HEK293 (cell line): ENCODE measurements around the gene LRRK1.

Experiments
- CTCF ChIA-PET: fragments of 350-600 bp; formaldehyde crosslinking; extraction: SDS; loops from one replicate; lab custom pipeline; 2021; ENCODE audit warnings: antibody characterized with exemption; lab: Yijun Ruan, JAX
- POLR2A ChIA-PET: fragments of 300-600 bp; formaldehyde crosslinking; extraction: SDS; loops from one replicate; lab custom pipeline; 2020; ENCODE audit warnings: antibody characterized with exemption, inconsistent platforms; lab: Yijun Ruan, JAX
- H3K27ac ChIP-seq: fragments of 200-500 bp; sonication (Bioruptor generic); 2 replicates; pipeline ENCODE4 v1.5.1; 2014; ENCODE audit warnings: low read depth, low read length, control low read depth, inconsistent platforms; ENCODE audit errors: extremely low read depth
- H3K36me3 ChIP-seq, 2 experiments: fragments of 200-500 bp in 1 of 2; sonication (Bioruptor generic) in 1 of 2; 1 replicate in 1 of 2; 2 replicates in 1 of 2; pipeline ENCODE4 v1.5.1; 2014 to 2017; ENCODE audit warnings: inconsistent platforms in 2 of 2, low read length in 2 of 2; ENCODE audit not compliant: control insufficient read depth in 2 of 2, insufficient read depth in 1 of 2
- H3K4me1 ChIP-seq: fragments of 200-500 bp; sonication (Bioruptor generic); 2 replicates; pipeline ENCODE4 v1.5.1; 2014; ENCODE audit warnings: mild to moderate bottlenecking, low read length, inconsistent platforms; ENCODE audit not compliant: control insufficient read depth, insufficient read depth
- H3K4me3 ChIP-seq: 2 replicates; pipeline ENCODE4 v1.5.1; 2011; ENCODE audit warnings: low read depth, mild to moderate bottlenecking, control low read depth, low read length, moderate library complexity
- H3K9me3 ChIP-seq: fragments of 200-500 bp; sonication (Bioruptor generic); 2 replicates; pipeline ENCODE4 v1.5.1; 2014; ENCODE audit warnings: low read depth, low read length, inconsistent platforms; ENCODE audit not compliant: control insufficient read depth, insufficient read depth
- BCL6B ChIP-seq: fragments of 450-650 bp; formaldehyde crosslinking; IDR thresholded peaks from 2 replicates; pipeline ENCODE4 v1.5.1; 2017; ENCODE audit warnings: missing biosample characterization, missing genetic modification characterization
- GFI1B ChIP-seq: fragments of 450-650 bp; formaldehyde crosslinking; IDR thresholded peaks from 2 replicates; pipeline ENCODE4 v1.5.1; 2016; ENCODE audit warnings: missing biosample characterization, missing genetic modification characterization
- GLI4 ChIP-seq: fragments of 450-650 bp; formaldehyde crosslinking; IDR thresholded peaks from 2 replicates; pipeline ENCODE4 v1.5.1; 2016; ENCODE audit warnings: missing biosample characterization, missing genetic modification characterization
- KLF10 ChIP-seq: fragments of 450-650 bp; IDR thresholded peaks from 2 replicates; pipeline ENCODE4 v1.5.1; 2018; ENCODE audit warnings: missing biosample characterization, mild to moderate bottlenecking, missing genetic modification characterization
- PRDM1 ChIP-seq: fragments of 450-650 bp; formaldehyde crosslinking; IDR thresholded peaks from 2 replicates; pipeline ENCODE4; 2016; ENCODE audit warnings: missing biosample characterization, missing genetic modification characterization
- YY1 ChIP-seq: fragments of 450-650 bp; formaldehyde crosslinking; IDR thresholded peaks from 2 replicates; pipeline ENCODE4 v1.5.1; 2018; ENCODE audit warnings: missing biosample characterization, missing genetic modification characterization
- ZBTB7A ChIP-seq: fragments of 450-650 bp; formaldehyde crosslinking; IDR thresholded peaks from 2 replicates; pipeline ENCODE4 v1.5.1; 2016; ENCODE audit warnings: low read depth, missing biosample characterization, missing genetic modification characterization
- ZIC2 ChIP-seq: fragments of 450-650 bp; formaldehyde crosslinking; IDR thresholded peaks from 2 replicates; pipeline ENCODE4 v1.5.1; 2016; ENCODE audit warnings: missing biosample characterization, missing genetic modification characterization
- ZNF239 ChIP-seq: fragments of 450-650 bp; formaldehyde crosslinking; IDR thresholded peaks from 2 replicates; pipeline ENCODE4 v1.5.1; 2016; ENCODE audit warnings: missing biosample characterization, missing genetic modification characterization
- ZNF473 ChIP-seq: fragments of 450-650 bp; formaldehyde crosslinking; IDR thresholded peaks from 2 replicates; pipeline ENCODE4 v1.5.1; 2017; ENCODE audit warnings: missing biosample characterization, missing genetic modification characterization
- ZNF544 ChIP-seq: fragments of 450-650 bp; formaldehyde crosslinking; IDR thresholded peaks from 2 replicates; pipeline ENCODE4 v1.5.0; 2017; ENCODE audit warnings: missing biosample characterization, missing genetic modification characterization
- ZNF548 ChIP-seq: fragments of 450-650 bp; formaldehyde crosslinking; IDR thresholded peaks from 2 replicates; pipeline ENCODE4 v1.5.1; 2016; ENCODE audit warnings: missing biosample characterization, missing genetic modification characterization
- ZNF558 ChIP-seq: fragments of 450-650 bp; formaldehyde crosslinking; IDR thresholded peaks from 2 replicates; pipeline ENCODE4 v1.5.1; 2016; ENCODE audit warnings: missing biosample characterization, missing genetic modification characterization
- ZNF600 ChIP-seq: fragments of 450-650 bp; formaldehyde crosslinking; IDR thresholded peaks from 2 replicates; pipeline ENCODE4 v1.5.1; 2016; ENCODE audit warnings: missing biosample characterization, missing genetic modification characterization
- ZNF670 ChIP-seq: fragments of 450-650 bp; formaldehyde crosslinking; IDR thresholded peaks from 2 replicates; pipeline ENCODE4 v1.5.1; 2016; ENCODE audit warnings: missing biosample characterization, missing genetic modification characterization, low read depth
- ZNF785 ChIP-seq: fragments of 450-650 bp; formaldehyde crosslinking; IDR thresholded peaks from 2 replicates; pipeline ENCODE4 v1.5.1; 2016; ENCODE audit warnings: missing biosample characterization, missing genetic modification characterization
- ZSCAN16 ChIP-seq: fragments of 450-650 bp; formaldehyde crosslinking; IDR thresholded peaks from 2 replicates; pipeline ENCODE4 v1.5.1; 2016; ENCODE audit warnings: missing biosample characterization, missing genetic modification characterization
- TF ChIP-seq, protein P1 (sequence below): fragments of 450-650 bp; formaldehyde crosslinking; IDR thresholded peaks from 2 replicates; pipeline ENCODE4 v1.5.1; 2016; ENCODE audit warnings: missing biosample characterization, missing genetic modification characterization
- TF ChIP-seq, protein P2 (sequence below): fragments of 450-650 bp; formaldehyde crosslinking; IDR thresholded peaks from 2 replicates; pipeline ENCODE4 v1.5.1; 2016; ENCODE audit warnings: missing biosample characterization, missing genetic modification characterization, borderline replicate concordance

LRRK1 gene

DNA sequence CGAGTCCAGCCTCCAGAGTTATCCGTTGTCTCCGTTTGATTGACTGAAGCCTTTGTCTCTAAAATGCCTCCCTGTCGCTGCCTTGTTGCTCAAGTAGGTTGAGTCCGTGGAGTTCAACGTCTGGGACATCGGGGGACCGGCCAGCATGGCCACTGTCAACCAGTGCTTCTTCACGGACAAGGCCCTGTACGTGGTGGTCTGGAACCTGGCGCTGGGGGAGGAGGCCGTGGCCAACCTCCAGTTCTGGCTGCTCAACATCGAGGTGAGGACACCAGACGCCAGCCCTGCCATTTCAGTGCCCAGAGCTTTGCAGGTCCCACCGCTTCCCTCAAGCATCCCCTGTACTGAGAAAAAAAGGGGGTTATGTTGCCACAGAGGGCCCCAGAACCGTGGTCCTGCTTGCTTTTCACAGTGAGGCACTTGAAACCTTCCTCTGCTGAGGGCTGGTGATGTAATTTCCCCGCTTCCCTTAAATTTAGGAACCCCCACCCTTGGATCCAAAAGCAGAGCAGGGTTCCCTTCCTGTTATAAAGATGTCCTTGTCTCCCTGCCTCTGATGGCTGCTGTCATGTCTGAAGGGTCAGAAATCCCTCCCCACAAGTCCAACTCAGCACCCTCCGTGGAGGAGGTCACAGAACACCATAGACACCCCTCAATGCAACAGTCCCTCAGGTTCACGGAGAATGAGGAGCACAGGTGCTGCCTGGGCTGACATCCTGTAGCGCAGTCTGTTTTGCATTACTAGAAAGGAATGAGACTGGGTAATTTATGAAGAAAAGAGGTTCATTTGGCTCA, 105.7 kb downstream of the LRRK1 start (continued):
- no peak for TF ChIP-seq GFI1B (tag by site-specific recombination)
- TF ChIP-seq ZSCAN16 (tag by site-specific recombination) = no peak
- TF ChIP-seq ZIC2 = no peak

DNA sequence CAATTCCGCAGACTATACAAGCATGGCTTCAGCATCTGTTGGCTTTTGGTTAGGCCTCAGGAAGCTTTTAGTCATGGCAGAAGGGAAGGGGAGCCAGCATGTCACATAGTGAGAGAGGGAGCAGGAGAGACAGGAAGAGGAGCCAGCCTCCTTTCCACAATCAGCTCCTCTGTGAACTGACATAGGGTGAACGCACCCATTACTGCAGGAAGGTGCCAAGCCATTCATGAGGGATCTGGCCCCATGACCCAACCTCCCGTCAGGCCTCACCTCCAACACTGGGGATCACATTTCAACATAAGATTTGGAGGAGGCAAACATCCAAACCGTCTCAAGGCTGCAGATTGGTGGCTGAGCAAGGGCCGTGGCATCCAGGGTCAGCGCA, 106.3 kb downstream of the LRRK1 start:
- H3K4me3 ChIP-seq = no peak overlapping the region
- H3K9me3 ChIP-seq = no peaks in the 10 kb centered on the region
- no peak overlapping the region for H3K27ac ChIP-seq
- H3K4me1 ChIP-seq = no peaks in the 10 kb centered on the region
- POLR2A ChIA-PET = no interaction called here
- TF ChIP-seq ZNF600 (tag by site-specific recombination) (no peak), GLI4 (tag by site-specific recombination) (no peak), ZNF558 (tag by site-specific recombination) (no peak), ZNF785 (tag by site-specific recombination) (no peak), ZNF548 (no peak), ZNF239 (tag by site-specific recombination) (no peak), PRDM1 (tag by site-specific recombination) (no peak), ZBTB7A (tag by site-specific recombination) (no peak), KLF10 (no peak), BCL6B (tag by site-specific recombination) (no peak), ZNF544 (no peak), ZNF473 (tag by site-specific recombination) (no peak), YY1 (tag by site-specific recombination) (no peak), ZNF670 (tag by site-specific recombination) (no peak)
- TF ChIP-seq, protein P1, sequence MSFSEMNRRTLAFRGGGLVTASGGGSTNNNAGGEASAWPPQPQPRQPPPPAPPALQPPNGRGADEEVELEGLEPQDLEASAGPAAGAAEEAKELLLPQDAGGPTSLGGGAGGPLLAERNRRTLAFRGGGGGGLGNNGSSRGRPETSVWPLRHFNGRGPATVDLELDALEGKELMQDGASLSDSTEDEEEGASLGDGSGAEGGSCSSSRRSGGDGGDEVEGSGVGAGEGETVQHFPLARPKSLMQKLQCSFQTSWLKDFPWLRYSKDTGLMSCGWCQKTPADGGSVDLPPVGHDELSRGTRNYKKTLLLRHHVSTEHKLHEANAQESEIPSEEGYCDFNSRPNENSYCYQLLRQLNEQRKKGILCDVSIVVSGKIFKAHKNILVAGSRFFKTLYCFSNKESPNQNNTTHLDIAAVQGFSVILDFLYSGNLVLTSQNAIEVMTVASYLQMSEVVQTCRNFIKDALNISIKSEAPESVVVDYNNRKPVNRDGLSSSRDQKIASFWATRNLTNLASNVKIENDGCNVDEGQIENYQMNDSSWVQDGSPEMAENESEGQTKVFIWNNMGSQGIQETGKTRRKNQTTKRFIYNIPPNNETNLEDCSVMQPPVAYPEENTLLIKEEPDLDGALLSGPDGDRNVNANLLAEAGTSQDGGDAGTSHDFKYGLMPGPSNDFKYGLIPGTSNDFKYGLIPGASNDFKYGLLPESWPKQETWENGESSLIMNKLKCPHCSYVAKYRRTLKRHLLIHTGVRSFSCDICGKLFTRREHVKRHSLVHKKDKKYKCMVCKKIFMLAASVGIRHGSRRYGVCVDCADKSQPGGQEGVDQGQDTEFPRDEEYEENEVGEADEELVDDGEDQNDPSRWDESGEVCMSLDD (tag by site-specific recombination) = no peak
- TF ChIP-seq, protein P2, sequence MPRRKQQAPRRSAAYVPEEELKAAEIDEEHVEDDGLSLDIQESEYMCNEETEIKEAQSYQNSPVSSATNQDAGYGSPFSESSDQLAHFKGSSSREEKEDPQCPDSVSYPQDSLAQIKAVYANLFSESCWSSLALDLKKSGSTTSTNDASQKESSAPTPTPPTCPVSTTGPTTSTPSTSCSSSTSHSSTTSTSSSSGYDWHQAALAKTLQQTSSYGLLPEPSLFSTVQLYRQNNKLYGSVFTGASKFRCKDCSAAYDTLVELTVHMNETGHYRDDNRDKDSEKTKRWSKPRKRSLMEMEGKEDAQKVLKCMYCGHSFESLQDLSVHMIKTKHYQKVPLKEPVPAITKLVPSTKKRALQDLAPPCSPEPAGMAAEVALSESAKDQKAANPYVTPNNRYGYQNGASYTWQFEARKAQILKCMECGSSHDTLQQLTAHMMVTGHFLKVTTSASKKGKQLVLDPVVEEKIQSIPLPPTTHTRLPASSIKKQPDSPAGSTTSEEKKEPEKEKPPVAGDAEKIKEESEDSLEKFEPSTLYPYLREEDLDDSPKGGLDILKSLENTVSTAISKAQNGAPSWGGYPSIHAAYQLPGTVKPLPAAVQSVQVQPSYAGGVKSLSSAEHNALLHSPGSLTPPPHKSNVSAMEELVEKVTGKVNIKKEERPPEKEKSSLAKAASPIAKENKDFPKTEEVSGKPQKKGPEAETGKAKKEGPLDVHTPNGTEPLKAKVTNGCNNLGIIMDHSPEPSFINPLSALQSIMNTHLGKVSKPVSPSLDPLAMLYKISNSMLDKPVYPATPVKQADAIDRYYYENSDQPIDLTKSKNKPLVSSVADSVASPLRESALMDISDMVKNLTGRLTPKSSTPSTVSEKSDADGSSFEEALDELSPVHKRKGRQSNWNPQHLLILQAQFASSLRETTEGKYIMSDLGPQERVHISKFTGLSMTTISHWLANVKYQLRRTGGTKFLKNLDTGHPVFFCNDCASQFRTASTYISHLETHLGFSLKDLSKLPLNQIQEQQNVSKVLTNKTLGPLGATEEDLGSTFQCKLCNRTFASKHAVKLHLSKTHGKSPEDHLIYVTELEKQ (tag by site-specific recombination) = no peak
- TF ChIP-seq, all 188 proteins: peak for 0
- CTCF ChIA-PET = interaction anchor here (0.6 kb wide), 1 partner anchor 169 kb away, joined by 4 read pairs; no protein-coding TSS in a partner anchor
- no peaks in the 10 kb centered on the region for H3K36me3 ChIP-seq
